ENCODE measurements around the gene SLC9A9.
"Not testable (repeated sequence)": the region's sequence is repeated elsewhere in the genome, so short reads cannot be mapped to it uniquely, and the experiment has no call there.

Gene SLC9A9

DNA sequence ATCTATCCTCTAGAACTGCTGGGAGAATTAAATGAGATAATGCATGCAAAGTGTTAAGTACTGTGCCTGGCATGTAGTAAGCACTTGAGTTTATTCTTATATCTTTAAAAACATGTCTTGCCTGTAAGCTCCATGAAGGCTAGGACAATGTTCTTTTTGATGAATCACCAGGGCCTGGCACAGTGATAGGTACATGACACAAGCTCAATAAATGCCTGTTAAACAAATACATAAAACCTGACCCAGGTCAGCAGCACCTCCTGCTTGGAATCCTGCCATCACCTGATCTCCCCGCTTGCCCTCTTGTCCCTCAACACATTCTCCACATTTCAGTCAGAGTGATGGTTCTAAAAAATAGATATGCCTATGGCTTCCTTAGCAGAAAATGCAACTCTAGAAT is 541.9 kb downstream of the SLC9A9 start:
- in situ Hi-C loops (cut with MboI; ENCODE audit: low sequenced_read_pairs): no loop called here

DNA sequence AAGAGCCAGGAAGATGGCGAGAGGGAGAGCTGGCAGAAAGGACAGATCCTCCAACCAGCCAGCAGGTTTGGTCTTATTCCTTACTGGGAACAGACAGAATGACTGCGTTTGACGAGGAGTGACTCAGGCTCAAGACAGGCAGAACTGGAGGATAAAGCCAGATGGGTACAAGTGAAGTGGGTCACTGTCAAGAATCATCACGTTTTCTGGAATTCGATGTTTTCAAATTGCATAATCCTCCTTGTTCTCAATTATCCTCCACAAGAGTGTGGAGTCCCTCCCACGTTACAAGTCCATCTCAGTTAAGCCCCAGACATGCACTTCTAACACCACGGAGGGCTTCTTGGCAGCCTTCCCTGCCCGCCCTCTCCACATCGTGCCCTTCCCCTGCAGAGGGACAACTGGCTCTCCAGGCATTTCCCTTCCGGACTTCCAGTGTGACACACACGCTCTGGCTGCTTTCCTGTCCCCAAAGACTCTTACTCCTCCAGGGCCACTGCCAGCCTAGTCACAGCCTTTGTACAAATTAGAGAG is 545.6 kb downstream of the SLC9A9 start:
- in situ Hi-C loops (cut with MboI; ENCODE audit: low sequenced_read_pairs): no loop called here

DNA sequence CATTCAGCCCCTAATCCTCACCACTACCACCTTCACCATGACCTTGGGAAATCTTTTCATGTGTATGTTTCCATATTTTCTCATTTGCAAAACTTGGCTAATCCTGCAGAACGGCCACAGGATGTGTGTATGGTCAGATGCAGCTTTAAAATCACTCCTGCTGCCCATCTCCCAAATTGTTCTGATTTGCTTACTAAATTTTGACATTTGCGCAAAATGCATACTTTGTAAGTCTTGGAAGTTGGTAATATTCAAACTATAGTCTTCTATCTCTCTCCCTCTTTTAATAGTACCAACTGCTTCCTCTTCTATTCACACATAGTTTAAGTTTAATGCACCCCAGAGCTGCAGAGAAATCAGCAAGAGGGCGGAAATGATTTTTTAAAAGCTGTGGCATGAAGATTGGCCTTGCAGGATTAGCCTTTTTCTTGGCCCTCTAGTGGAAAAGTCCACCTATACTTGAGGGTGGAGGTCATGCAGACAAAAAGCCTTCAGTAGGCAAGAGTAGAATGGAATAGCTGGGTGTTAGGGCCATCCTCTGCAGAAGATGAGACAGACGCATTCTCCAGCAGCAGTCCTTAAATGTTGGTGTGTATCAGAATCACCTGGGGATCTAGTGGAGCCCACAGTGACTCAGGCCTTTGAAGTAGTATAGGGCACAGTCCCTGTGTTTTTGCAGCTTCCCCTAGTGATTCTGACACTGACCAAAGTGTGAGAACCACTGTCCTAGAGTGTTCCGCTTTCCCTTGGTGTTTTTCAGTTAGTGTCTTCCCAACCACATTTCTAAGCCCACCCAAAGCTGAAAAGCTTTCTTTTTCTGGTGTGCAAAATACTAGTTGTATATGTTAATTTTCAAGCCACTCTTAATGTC is 547.0 kb downstream of the SLC9A9 start:
- in situ Hi-C loops (cut with MboI; ENCODE audit: low sequenced_read_pairs): no loop called here

DNA sequence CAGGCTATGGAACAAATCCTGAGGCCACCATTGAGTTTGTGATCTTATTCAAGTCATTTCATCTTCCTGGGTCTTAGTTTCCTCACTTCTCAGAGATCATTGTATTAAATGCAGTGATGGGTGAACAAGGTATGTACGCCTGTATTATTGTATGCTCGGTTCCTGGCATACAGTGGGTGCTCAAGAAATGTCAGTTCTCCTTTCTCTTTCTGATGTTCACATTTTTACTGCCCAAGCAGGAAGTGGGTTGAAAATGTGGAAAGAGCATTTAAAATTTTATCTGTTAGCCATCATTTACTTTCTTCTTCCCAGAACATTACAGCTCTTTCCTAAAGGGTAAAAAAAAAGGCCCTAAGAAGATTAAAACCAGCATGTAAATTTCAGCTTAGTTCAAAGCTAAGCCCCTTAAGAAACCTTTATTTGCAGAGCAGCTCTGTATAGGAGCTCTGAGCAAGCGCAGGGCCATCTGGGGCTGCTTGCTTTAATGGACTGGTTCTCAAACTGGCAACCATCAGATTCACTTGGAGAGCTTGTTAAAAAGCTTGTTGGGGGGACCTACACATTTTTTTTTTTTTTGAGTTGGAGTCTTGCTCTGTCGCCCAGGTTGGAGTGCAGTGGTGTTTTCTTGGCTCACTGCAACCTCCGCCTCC is 549.3 kb downstream of the SLC9A9 start:
- in situ Hi-C loops (cut with MboI; ENCODE audit: low sequenced_read_pairs): no loop called here

DNA sequence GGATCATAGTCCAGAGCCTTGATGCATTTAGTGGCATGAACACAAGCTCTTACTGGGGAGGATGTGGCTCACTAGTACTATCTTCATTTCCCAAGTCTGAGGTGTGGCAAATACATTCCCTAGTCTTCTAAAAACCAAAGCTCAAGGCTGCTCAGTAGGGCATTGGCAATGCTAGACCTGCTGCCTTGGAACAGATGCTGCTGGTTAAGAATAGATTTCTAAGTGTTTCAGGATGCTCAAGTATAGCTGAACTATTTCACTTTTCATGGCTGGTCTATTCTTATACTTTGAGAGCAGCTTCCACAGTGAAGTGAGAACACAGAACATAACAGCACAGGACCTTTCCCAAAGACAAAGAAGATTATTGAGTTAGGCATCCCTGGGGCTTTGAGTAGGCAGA is 549.9 kb downstream of the SLC9A9 start:
- in situ Hi-C loops (cut with MboI; ENCODE audit: low sequenced_read_pairs): no loop called here

DNA sequence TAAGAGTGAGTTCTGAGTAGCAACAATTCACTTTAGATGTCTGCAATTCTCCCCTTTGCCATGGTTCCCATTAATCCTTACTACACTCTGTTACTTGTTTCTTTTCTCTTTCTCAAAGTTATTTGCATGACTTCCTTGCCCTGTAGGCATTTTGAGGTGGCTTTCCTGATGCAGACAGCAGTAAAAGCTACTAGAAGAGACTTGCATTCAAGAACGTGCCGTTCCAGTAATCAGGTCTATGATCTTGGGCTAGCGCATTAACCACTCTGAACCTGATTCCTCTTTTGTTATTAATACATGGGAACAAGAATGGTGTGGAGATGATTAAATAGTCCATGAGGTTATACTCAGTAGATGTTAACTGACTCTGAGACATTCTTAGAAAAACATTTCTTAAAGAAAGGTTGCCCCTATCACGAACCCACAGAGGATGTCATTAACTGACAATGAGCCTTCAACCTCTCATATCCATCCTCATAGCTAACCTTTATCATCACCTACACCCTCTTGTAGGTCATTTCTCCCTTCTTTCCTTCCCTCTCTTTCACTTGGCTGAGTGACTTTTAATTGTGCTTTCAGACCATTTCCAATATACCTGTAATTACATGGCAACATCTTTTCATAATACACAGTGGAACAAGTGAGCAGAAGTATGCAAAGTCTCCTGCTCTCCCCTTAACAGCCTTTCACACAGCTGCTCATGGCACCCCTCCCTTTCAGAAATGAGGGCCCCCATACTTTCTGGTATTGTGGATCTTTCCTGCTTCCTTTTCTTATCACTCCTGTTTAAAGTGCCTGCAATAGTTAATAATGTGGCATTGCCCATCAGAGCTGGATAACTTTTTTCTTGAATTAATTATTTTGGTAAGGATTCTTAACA is 552.8 kb downstream of the SLC9A9 start:
- in situ Hi-C loops (cut with MboI; ENCODE audit: low sequenced_read_pairs): no loop called here

DNA sequence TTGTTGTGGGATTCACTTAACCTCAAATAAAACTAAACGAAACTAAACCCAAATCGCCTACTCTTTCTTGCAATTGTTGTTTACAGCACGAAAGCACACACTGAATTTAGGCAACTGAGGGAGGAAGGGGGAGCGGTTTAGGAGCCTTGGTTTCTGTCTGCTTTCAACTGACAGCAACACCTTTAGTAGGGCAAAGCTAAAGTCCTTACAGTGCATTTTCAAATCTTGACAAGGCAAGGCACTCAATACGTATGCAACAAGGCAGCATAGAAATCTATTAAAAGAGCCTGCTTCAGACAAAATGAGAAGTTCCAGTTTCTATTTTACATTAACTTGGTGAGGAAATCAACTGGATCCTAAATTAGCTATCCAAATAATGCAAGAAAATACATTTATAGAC is 554.1 kb downstream of the SLC9A9 start:
- in situ Hi-C loops (cut with MboI; ENCODE audit: low sequenced_read_pairs): no loop called here

DNA sequence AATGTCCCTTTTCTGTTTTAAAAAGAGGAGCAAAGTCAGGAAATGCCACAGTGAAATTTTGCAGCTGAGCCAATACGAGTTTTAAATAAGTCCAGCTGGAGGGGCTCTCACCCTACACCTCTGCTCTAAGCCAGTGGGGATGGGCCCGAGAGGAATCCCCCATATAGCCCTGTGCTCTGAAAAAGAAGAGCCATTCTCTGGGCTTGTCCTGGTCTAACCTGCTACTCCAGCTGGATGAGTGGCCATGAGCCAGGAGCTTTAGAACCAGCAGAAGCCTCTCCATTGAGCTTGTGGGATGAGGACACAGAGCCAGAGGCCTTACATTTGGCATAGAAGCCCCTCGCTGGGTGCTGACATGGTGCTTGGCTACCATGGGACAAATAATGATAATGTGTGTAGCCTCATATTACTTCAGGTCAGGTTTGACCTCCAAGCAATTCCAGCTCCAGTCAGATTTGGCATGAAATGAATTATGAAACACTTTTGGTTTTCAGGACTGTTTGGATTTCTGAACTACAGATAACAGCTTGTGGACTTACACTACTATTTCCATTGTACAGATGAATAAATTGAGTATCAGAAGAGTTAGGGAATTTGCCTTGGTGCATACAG is 556.3 kb downstream of the SLC9A9 start:
- in situ Hi-C loops (cut with MboI; ENCODE audit: low sequenced_read_pairs): no loop called here

DNA sequence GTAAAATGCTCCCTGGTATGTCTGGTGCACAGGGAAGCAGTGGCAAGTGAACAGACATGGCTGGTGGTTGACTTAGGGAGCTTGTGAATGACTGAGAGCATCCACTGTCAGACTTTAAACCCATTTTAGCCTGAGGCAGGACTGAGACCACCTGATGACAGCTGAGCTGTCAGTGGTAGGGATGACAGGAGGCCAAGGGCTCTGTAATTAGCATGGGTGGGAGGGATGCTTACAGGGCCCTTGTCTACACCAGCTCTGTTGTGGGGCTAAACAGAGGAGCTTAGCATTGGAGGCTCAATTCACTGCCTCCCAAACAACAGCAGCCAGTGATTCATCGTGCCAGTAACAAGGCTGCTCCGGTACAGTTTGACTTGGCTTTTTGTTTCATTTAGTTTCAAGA is 559.3 kb downstream of the SLC9A9 start:
- in situ Hi-C loops (cut with MboI; ENCODE audit: low sequenced_read_pairs): no loop called here

DNA sequence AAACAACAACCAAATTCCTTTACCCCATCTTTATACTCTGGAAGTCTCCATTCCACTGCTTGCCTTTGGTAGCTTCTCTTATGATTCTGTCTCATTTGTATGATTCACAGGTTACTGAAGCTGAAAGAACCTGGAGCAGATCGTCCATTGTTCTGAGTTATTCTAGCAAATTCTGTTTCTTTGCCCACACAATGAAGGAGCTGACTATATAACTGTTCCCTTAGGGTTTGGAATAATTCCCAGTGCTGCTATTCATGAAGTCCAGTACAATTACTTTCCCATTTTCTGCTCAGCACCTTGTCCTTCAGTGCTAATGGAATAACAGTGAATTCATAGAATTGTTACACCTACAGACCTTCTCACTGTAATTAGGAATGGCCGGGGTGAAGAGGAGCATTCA is 560.9 kb downstream of the SLC9A9 start:
- in situ Hi-C loops (cut with MboI; ENCODE audit: low sequenced_read_pairs): no loop called here

DNA sequence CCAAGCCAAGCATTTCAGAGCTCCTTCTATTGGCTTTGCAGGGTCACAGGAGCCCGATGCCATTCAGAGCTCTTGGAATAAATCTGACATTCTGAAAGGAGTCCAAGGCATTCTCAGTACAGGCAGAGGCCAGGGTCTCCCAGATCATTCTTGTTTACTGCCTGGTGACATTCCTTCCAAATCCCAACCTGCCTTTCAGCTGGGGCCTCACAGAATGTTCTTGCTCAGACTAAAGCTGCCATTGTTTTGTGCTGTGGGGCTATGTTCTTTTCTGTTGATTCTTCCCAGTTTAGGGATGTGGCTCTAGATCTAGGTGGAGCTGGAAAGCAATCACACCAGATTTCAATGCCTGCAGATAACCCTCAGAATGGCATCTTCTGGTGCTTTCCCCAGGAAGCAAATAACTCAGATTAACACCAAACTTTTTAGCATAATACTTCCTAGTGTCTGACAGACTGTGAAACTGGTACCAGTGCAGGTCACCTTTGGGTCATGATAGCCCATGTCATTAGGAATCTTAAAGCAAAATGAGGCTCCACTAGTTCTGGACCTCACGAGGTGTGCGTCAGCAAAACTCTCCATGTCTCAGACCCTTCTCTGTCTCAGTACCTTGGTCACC is 561.8 kb downstream of the SLC9A9 start:
- in situ Hi-C loops (cut with MboI; ENCODE audit: low sequenced_read_pairs): no loop called here

DNA sequence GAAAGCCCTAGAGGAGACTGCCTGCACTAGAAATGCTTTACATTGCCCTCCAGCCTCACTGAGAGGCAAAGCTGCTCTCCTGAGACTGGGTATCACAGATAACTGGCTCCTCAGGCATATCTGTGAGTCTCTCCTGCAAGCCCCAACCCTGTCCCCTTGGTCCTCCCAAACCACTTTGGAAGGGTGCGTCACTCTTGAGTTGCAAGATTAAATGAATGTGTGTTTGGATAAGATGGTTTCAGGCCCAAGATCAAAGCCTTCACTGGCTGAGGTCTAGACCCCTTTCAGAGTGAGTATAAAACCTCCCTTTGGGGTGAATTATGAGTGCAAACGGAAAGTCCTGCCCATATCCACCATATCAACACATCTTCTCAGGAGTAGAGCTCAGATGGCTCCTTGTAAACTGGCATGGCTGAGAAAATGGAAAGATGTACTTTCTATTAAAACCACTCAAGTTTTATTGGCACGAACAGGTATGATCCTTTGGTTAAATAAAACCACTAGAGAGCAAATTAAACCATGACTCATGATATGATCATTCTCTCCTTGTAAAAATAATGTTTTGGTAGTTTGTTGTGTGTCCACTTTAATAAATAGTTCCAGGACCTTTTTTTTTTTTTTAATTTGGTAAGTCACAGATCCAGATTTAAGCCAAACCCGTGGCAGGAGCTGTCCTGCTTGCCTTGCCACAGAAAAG is 564.7 kb downstream of the SLC9A9 start:
- in situ Hi-C loops (cut with MboI; ENCODE audit: low sequenced_read_pairs): no loop called here

DNA sequence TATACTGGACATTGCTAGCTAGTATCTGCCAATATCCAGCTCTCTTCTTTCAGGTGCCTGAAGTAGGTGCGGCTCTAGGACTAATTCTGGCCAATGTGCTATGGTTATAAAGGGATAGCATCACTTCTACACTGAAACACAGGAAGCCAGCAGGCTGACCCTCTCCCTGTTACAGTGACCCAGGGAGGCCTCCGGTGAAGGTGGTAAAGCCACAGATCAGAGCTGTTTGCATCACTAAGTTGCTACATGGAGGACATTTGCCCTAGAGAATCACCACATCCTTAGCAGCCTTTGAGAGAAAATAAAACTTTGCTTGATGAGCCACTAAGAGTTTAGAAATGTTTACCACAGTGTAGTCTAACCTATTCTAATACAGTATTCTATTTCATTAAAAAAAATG is 567.3 kb downstream of the SLC9A9 start:
- in situ Hi-C loops (cut with MboI; ENCODE audit: low sequenced_read_pairs): no loop called here

DNA sequence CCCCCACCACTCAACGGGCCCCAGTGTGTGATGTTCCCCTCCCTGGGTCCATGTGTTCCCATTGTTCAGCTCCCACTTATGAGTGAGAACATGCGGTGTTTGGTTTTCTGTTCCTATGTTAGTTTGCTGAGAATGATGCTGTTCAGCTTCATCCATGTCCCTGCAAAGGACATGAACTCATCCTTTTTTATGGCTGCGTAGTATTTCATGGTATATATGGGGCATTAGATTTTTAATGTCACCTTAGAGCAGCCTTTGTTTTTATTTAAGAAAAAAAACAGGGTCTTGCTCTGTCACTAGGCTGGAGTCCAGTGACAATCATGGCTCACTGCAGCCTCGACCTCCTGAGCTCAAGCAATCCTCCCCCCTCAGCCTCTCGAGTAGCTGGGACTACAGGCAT is 568.7 kb downstream of the SLC9A9 start:
- in situ Hi-C loops (cut with MboI; ENCODE audit: low sequenced_read_pairs): not testable (repeated sequence)

DNA sequence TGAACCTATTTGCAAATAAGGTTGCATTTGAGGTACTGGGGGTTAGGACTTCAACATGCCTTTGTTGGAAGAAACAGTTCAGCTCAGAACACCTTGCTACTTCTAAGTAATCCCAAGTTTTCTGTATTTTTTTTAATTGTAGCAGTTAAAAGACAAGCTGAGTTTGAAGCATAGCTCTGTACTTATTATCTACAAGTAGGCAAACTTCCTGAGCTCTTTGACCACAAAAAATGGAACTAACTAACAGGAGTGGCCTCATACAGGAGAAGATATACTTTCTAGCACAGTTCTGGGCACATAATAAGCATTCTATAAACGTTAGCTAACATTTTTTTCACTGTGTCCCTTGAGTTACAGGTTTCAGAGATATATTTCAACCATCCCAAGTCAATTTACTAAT is 569.5 kb downstream of the SLC9A9 start:
- in situ Hi-C loops (cut with MboI; ENCODE audit: low sequenced_read_pairs): no loop called here

DNA sequence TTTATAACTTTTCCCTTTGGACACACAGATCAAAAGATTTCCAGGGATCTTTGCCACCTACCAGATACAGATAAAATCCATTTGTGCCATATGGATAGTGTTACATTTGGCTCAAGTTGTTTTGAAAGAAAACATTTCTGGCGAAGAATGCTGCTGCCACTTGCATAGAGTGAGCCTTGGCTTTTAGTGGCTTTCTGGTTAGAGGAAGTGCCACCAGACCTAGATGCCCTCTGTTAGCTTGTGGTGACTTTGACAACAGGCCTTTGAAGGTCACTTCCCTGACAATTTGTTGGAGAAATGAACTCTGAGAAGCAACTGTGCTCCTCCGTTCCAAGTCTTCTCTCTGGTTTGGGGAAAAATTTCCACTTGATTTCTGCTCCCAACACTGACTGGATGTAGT is 570.7 kb downstream of the SLC9A9 start:
- in situ Hi-C loops (cut with MboI; ENCODE audit: low sequenced_read_pairs): no loop called here

DNA sequence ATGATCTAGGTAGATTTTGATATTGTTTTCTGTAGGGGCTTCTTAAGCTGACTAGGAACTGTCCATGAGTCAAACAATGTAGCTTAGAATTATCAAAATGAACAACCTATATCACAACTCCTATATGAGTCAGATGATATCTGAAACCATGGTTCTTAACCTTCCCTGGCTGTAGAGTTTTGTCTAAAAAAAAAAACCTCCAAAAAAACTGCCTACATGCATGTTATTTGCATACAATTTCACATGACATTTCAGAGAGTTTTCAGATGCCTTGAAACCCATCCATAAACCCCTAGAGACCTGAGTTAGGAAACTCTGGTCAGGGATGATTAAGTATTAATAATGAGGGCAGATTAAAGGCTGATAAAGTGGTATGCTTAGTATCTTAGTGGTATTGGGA is 571.7 kb downstream of the SLC9A9 start:
- in situ Hi-C loops (cut with MboI; ENCODE audit: low sequenced_read_pairs): no loop called here

DNA sequence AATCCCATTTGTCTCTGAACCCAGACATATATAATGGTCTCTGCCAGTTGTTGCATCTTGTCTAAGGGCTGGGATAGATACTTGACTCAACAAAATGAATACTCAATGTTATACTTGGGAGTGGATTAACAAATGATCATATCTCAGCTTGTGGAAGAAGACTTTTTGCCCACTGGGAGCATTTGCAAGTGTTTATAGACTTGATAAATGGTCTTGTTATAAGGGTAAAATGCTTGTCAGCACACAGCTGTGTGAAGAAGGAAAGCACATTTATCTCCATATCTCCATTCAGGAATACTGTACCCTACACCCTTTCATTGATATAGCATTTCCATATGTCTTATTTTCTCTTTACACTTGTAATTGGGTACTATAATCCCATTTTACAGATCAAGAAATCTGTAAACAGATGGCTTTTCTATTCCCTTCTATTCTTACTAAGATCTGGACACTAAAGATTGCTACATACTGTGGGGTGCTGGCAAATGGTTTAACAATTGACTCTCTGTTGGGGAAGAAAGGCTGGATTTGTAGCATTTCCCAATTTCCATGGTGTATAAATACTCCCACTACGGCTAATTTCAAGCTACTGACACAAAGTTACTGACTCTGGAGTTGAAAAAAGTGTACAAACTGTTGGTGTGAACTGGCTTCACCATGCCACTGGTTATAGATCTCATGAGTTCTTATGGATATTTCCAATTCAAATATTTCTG is 574.1 kb downstream of the SLC9A9 start:
- in situ Hi-C loops (cut with MboI; ENCODE audit: low sequenced_read_pairs): no loop called here

DNA sequence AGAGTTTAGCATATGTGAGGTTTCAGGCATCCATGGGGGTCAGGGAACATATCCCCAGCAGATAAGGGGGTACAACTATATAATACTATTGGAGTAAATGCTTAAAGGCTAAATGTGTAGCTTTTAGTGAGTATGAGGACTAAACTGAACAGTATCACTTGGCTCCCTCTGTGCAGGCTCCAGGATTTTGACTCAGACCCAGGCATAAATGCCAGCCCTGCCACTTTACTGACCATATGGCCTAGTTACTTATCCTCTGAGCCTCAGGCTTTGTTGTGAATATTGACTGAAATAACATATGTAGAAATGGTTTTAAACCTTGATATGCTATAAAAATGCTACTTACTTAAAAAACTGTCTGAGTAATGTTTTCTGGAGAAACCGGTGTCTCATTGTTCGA is 577.1 kb downstream of the SLC9A9 start:
- in situ Hi-C loops (cut with MboI; ENCODE audit: low sequenced_read_pairs): no loop called here
